Transverse colon (tissue), 4 donors: ENCODE data around the gene SEC62.

ENCODE experiments used
- CTCF ChIP-seq, 5 experiments: fragments of 200-600 bp in 3 of 5; fragments of 450-650 bp in 2 of 5; sonication (generic) in 3 of 5; IDR thresholded peaks; 1 replicate in 2 of 5; 2 replicates in 3 of 5; pipeline ENCODE4 v1.5.1; 2016 to 2017; ENCODE audit warnings: antibody characterized with exemption in 5 of 5, inconsistent platforms in 3 of 5, mild to moderate bottlenecking in 2 of 5, moderate library complexity in 1 of 5
- EP300 ChIP-seq: sonication (generic); formaldehyde crosslinking; IDR thresholded peaks from one replicate; pipeline ENCODE4 v1.6.1; 2017; ENCODE audit warnings: antibody characterized with exemption, low read depth
- POLR2A ChIP-seq: fragments of 450-650 bp; IDR thresholded peaks from one replicate; pipeline ENCODE4 v1.6.1; 2016; ENCODE audit warnings: antibody characterized with exemption, mild to moderate bottlenecking, moderate library complexity
- POLR2AphosphoS5 ChIP-seq, 3 donors: sonication (generic); formaldehyde crosslinking; IDR thresholded peaks; one replicate each; pipeline ENCODE4 v1.6.1; 2016; ENCODE audit warnings: antibody characterized with exemption in 3 of 3

- TF ChIP-seq CTCF (IDR thresholded peaks at IDR 0.05) = no peak
- TF ChIP-seq POLR2AphosphoS5 (IDR thresholded peaks at IDR 0.05) = no peak
- no peak for TF ChIP-seq POLR2A
- TF ChIP-seq EP300 = no peak
Observed at GRCh38 chr3:170007031-170007663, 40.5 kb downstream of the SEC62 start.
